Vagina (tissue), 2 donors: ENCODE data around the gene SYNDIG1. TPM values are rescaled to one million over a fixed set of nuclear protein-coding genes. Genes with fewer than 3 reads are reported as not detected.

ENCODE experiments used
- DNase-seq, 2 donors: peaks; one replicate each; pipeline ENCODE4 v3.0.0-alpha.2; 2017; ENCODE audit errors: extremely low spot score in 2 of 2
- H3K27ac ChIP-seq: fragments of 200-600 bp; sonication (generic); one replicate; pipeline ENCODE4 v1.5.1; 2019
- H3K27me3 ChIP-seq: fragments of 200-600 bp; sonication (generic); one replicate; pipeline ENCODE4 v1.5.1; 2019
- H3K36me3 ChIP-seq, 2 donors: fragments of 200-600 bp; sonication (generic); one replicate each; pipeline ENCODE4 v1.5.1; 2017 to 2019
- H3K4me1 ChIP-seq: fragments of 200-600 bp; sonication (generic); one replicate; pipeline ENCODE4 v1.5.1; 2019
- H3K4me3 ChIP-seq, 2 donors: fragments of 200-600 bp; sonication (generic); 1 replicate in 1 of 2; 2 replicates in 1 of 2; pipeline ENCODE4 v1.5.1; 2016 to 2019
- H3K9me3 ChIP-seq: fragments of 200-600 bp; sonication (generic); one replicate; pipeline ENCODE4 v1.5.1; 2019
- CTCF ChIP-seq, 3 experiments: fragments of 450-650 bp in 2 of 3; fragments of 200-600 bp in 1 of 3; sonication (generic) in 1 of 3; IDR thresholded peaks; one replicate each; pipeline ENCODE4 v1.5.1; 2017 to 2019; ENCODE audit warnings: antibody characterized with exemption in 3 of 3, mild to moderate bottlenecking in 2 of 3, moderate library complexity in 2 of 3
- POLR2A ChIP-seq, 2 donors: fragments of 450-650 bp; IDR thresholded peaks; one replicate each; pipeline ENCODE4 v1.6.1; 2017; ENCODE audit warnings: antibody characterized with exemption in 2 of 2, mild to moderate bottlenecking in 2 of 2, moderate library complexity in 2 of 2
- POLR2AphosphoS5 ChIP-seq, 2 donors: sonication (generic); formaldehyde crosslinking; IDR thresholded peaks; one replicate each; pipeline ENCODE4 v1.9.0; 2017; ENCODE audit warnings: antibody characterized with exemption in 2 of 2, mild to moderate bottlenecking in 2 of 2, low read depth in 1 of 2; ENCODE audit not compliant: insufficient read depth in 1 of 2
- intact Hi-C: fragments of 100-400 bp; cut with DNase I; formaldehyde crosslinking; loops from one replicate; pipeline ENCODE4 v1.15.1; 2023
- total RNA-seq: library from RNA; depleted of rRNA; stranded (reverse); fragments of >200 nt; gene quantifications from one replicate; pipeline ENCODE4 v1.2.3, GENCODE V29; 2016

The SYNDIG1 gene
- total RNA-seq, 1 donor from 2014 or later: 3.2 TPM

GRCh38 chr20:24488064-24488799, 18.8 kb downstream of the SYNDIG1 start:
- H3K36me3 ChIP-seq: no peaks in the 10 kb centered on the region
- no peak overlapping the region for H3K4me3 ChIP-seq
- TF ChIP-seq POLR2A (IDR thresholded peaks at IDR 0.05) (no peak), POLR2AphosphoS5 (IDR thresholded peaks at IDR 0.05; ENCODE audit: insufficient read depth in 1 of 2, low read depth in 1 of 2) (no peak), CTCF (IDR thresholded peaks at IDR 0.05) (no peak)
- H3K4me1 ChIP-seq: no peaks in the 10 kb centered on the region
- no peaks in the 10 kb centered on the region for H3K9me3 ChIP-seq
- no peak for DNase-seq
- intact Hi-C loops: loop anchor here (5.0 kb wide), 1 partner anchor 424 kb away; no protein-coding TSS in a partner anchor
- no peaks in the 10 kb centered on the region for H3K27me3 ChIP-seq
- H3K27ac ChIP-seq: no peak overlapping the region

- DNase-seq: no peak
- H3K9me3 ChIP-seq: no peaks in the 10 kb centered on the region
- intact Hi-C loops: loop anchor here (5.0 kb wide), 1 partner anchor 424 kb away; no protein-coding TSS in a partner anchor
- TF ChIP-seq CTCF (IDR thresholded peaks at IDR 0.05) (no peak), POLR2AphosphoS5 (IDR thresholded peaks at IDR 0.05; ENCODE audit: insufficient read depth in 1 of 2, low read depth in 1 of 2) (no peak), POLR2A (IDR thresholded peaks at IDR 0.05) (no peak)
- no peaks in the 10 kb centered on the region for H3K27me3 ChIP-seq
- H3K4me3 ChIP-seq: no peak overlapping the region
- H3K4me1 ChIP-seq: no peaks in the 10 kb centered on the region
- no peak overlapping the region for H3K27ac ChIP-seq
- no peaks in the 10 kb centered on the region for H3K36me3 ChIP-seq
Measured at GRCh38 chr20:24488800-24489175, 19.4 kb downstream of the SYNDIG1 start.

- H3K27ac ChIP-seq: no peak overlapping the region
- no peaks in the 10 kb centered on the region for H3K36me3 ChIP-seq
- H3K9me3 ChIP-seq: no peaks in the 10 kb centered on the region
- H3K27me3 ChIP-seq: no peaks in the 10 kb centered on the region
- DNase-seq: no peak
- intact Hi-C loops: loop anchor here (5.0 kb wide), 1 partner anchor 423 kb away; no protein-coding TSS in a partner anchor
- no peak overlapping the region for H3K4me3 ChIP-seq
- H3K4me1 ChIP-seq: no peaks in the 10 kb centered on the region
- TF ChIP-seq POLR2AphosphoS5 (IDR thresholded peaks at IDR 0.05; ENCODE audit: insufficient read depth in 1 of 2, low read depth in 1 of 2) (no peak), POLR2A (IDR thresholded peaks at IDR 0.05) (no peak), CTCF (IDR thresholded peaks at IDR 0.05) (no peak)
Measured at GRCh38 chr20:24489193-24489592, 19.8 kb downstream of the SYNDIG1 start.

GRCh38 chr20:24489631-24490260, 20.3 kb downstream of the SYNDIG1 start:
- no peaks in the 10 kb centered on the region for H3K9me3 ChIP-seq
- H3K27ac ChIP-seq: no peak overlapping the region
- no peaks in the 10 kb centered on the region for H3K4me1 ChIP-seq
- TF ChIP-seq CTCF (IDR thresholded peaks at IDR 0.05): no peak
- no peak for TF ChIP-seq POLR2AphosphoS5 (IDR thresholded peaks at IDR 0.05; ENCODE audit: insufficient read depth in 1 of 2, low read depth in 1 of 2)
- TF ChIP-seq POLR2A (IDR thresholded peaks at IDR 0.05): no peak
- DNase-seq: no peak
- no peak overlapping the region for H3K4me3 ChIP-seq
- H3K36me3 ChIP-seq: no peaks in the 10 kb centered on the region
- no peaks in the 10 kb centered on the region for H3K27me3 ChIP-seq
- intact Hi-C loops: loop anchor here (5.0 kb wide), 1 partner anchor 423 kb away; no protein-coding TSS in a partner anchor

GRCh38 chr20:24490598-24490997, 21.2 kb downstream of the SYNDIG1 start:
- no peaks in the 10 kb centered on the region for H3K9me3 ChIP-seq
- intact Hi-C loops: no loop called here
- H3K4me3 ChIP-seq: no peak overlapping the region
- H3K4me1 ChIP-seq: no peaks in the 10 kb centered on the region
- H3K27ac ChIP-seq: no peak overlapping the region
- no peak for TF ChIP-seq POLR2A (IDR thresholded peaks at IDR 0.05)
- no peak for TF ChIP-seq CTCF (IDR thresholded peaks at IDR 0.05)
- TF ChIP-seq POLR2AphosphoS5 (IDR thresholded peaks at IDR 0.05; ENCODE audit: insufficient read depth in 1 of 2, low read depth in 1 of 2): no peak
- H3K27me3 ChIP-seq: no peaks in the 10 kb centered on the region
- H3K36me3 ChIP-seq: no peaks in the 10 kb centered on the region
- DNase-seq: no peak
